NB4 (cell line): ENCODE data around the gene CFAP100.

Source experiments
- DNase-seq: peaks from one replicate; pipeline ENCODE4 v3.0.0; 2010; ENCODE audit warnings: low read depth
- H3K4me3 ChIP-seq: one replicate; pipeline ENCODE4 v1.5.1; 2011; ENCODE audit warnings: mild to moderate bottlenecking, low read depth, low read length, moderate library complexity
- MYC ChIP-seq: IDR thresholded peaks from 2 replicates; pipeline ENCODE4 v1.6.1; 2011; ENCODE audit warnings: low read depth, low read length
- POLR2A ChIP-seq: IDR thresholded peaks from 2 replicates; pipeline ENCODE4 v1.6.1; 2011; ENCODE audit warnings: mild to moderate bottlenecking; ENCODE audit not compliant: insufficient read length; ENCODE audit errors: extremely low read depth
- TF ChIP-seq, protein P1 (sequence below): IDR thresholded peaks from 2 replicates; pipeline ENCODE4 v1.6.1; 2011; ENCODE audit warnings: low read depth, low read length
- TF ChIP-seq, protein P2 (sequence below): IDR thresholded peaks from one replicate; pipeline ENCODE4 v1.5.1; 2012; ENCODE audit warnings: low read depth, low read length

The CFAP100 gene

DNA sequence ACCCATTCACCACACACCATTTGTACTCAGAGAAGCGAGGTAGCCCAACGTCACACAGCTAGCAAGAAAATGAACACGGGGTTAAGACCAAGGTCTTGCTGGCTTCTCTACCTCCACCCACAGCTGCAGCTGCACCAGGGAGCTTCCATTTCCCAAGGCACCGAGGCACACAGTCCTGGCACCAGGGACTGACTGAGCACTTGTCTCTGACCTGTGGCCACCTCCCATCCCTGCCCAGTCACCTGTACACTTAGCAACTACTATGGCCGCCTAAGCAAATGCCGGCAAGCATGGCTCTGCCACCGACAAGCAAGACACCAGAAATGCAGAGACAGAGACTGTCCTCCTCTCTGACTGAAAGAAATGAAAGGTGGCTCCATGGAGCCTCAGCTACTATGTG lies 65.7 kb downstream of the CFAP100 start:
- TF ChIP-seq, protein P1, sequence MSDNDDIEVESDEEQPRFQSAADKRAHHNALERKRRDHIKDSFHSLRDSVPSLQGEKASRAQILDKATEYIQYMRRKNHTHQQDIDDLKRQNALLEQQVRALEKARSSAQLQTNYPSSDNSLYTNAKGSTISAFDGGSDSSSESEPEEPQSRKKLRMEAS: no peak
- TF ChIP-seq POLR2A (no peak), MYC (no peak)
- no peak overlapping the region for H3K4me3 ChIP-seq
- DNase-seq: no peak

DNA sequence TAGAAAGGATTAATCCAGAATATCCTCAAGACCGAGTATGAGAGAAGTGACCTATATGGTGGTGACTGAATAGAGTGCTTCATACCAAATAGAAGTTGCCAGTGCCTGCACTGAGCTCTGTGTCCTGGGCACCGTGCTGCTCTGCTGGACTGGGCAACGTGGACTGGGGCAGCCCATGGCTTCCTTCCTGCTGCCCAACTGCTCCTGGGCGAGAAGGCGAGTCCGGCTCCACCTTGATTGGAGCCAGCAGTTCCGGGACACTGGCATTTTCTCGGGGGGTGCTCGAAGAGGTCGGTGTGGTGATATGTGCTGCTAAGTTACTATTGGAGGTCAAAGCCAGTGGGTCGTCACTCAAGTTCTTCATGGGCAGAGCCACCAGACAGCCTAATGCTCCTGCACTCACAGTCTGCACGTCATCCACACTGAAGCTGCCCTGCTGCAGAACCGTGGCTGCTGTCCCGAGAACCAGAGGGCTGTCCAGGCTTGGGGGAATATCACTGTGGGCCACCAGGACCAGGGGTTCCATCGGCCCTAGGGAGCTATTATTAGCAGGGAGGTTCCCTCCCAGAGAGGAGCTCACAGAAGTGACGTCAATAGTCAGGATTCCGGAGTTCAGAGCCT lies 66.9 kb downstream of the CFAP100 start:
- H3K4me3 ChIP-seq: no peak overlapping the region
- no peak for DNase-seq
- TF ChIP-seq MYC (no peak), POLR2A (no peak)
- TF ChIP-seq, protein P2, sequence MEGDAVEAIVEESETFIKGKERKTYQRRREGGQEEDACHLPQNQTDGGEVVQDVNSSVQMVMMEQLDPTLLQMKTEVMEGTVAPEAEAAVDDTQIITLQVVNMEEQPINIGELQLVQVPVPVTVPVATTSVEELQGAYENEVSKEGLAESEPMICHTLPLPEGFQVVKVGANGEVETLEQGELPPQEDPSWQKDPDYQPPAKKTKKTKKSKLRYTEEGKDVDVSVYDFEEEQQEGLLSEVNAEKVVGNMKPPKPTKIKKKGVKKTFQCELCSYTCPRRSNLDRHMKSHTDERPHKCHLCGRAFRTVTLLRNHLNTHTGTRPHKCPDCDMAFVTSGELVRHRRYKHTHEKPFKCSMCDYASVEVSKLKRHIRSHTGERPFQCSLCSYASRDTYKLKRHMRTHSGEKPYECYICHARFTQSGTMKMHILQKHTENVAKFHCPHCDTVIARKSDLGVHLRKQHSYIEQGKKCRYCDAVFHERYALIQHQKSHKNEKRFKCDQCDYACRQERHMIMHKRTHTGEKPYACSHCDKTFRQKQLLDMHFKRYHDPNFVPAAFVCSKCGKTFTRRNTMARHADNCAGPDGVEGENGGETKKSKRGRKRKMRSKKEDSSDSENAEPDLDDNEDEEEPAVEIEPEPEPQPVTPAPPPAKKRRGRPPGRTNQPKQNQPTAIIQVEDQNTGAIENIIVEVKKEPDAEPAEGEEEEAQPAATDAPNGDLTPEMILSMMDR: no peak
- TF ChIP-seq, protein P1: no peak

DNA sequence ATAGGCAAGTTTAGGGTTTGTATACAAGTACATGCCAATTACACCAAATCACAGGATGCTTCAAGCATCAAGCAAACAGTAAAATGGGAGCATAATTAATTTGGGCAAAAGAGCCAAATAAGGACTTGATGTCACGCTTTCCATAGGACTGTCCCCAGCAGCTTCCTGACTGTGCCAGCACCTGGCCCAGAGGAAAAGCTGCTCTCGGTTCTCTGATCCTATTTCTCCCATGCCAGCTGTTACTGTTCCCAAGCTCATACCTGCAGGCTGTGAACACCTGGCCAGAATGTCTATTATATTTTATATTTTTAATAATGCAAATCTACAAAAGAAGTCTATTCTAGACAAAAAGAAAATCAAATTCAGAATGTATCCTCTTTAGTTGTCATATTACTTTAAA lies 68.8 kb downstream of the CFAP100 start:
- DNase-seq: no peak
- TF ChIP-seq, protein P1: no peak
- TF ChIP-seq, protein P2: no peak
- H3K4me3 ChIP-seq: no peak overlapping the region

DNA sequence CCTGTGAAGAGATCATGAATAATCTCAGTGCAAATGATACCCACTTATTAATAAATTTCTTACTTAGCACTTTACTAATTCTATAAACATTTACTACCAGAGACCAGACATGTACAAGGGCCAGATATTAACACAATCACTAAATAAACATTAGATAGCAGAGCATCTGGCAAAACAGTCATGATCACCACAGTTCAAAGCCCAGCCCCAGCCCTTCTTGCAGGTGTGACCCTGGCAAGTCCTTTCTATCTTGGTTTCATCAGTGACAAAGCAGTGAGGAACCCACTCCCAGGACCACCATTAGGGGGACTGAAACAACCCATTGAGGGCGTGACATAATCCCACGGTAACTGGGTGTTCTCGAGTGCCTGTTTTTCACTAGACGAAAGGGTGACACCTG lies 69.4 kb downstream of the CFAP100 start:
- no peak overlapping the region for H3K4me3 ChIP-seq
- no peak for TF ChIP-seq MYC
- TF ChIP-seq, protein P1: no peak
- TF ChIP-seq POLR2A: no peak
- TF ChIP-seq, protein P2: no peak
- no peak for DNase-seq

DNA sequence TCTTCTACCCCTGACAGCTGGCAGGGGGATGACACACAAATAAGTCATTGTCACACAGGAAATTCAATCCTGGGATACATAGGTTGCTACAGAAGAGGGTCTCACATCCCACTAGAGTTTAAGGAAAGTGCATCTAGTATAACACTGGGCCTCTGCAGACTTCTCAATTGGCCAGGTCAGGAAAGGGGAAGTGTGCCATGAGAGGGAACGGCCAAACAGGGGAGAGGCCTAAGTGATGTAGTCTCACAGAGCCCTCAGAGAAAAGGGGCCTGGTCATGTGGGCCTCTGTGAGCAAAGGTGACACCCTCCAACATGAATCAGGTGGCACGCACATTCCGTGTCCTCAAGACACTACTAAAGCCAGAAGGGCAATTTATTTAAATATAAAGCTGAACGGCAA lies 69.8 kb downstream of the CFAP100 start:
- no peak overlapping the region for H3K4me3 ChIP-seq
- peak; percentile 40 for DNase-seq
- no peak for TF ChIP-seq POLR2A
- TF ChIP-seq, protein P2: no peak
- TF ChIP-seq, protein P1: no peak
- TF ChIP-seq MYC: no peak

DNA sequence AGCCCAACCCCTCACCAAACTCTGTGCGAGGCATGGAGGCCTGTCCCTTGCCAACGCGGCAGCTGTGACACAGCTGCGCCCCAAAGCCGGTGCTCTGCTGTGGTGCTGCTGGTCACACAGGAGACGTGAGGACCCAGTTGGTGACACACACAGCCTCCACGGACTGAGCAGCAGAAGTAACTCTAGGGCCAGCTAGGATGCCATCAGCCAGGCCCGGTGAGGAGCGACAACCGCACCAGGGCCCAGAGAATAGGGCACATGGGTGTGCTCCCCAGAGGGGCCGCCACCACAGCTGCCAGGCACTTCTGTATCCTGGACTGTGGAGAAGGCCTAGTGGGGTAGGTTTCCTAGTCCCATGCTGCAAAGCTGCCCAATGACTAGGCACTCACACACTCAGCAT lies 70.3 kb downstream of the CFAP100 start:
- DNase-seq: no peak
- no peak overlapping the region for H3K4me3 ChIP-seq
- TF ChIP-seq, protein P1: no peak
- no peak for TF ChIP-seq MYC
- TF ChIP-seq POLR2A: no peak
- TF ChIP-seq, protein P2: no peak
